HepG2 (cell line): ENCODE measurements around the gene SENP7. TPM values are rescaled to one million over a fixed set of nuclear protein-coding genes. Genes with fewer than 3 reads are reported as not detected.

Experiments used
- KIAA2018 ChIP-seq: sonication (generic); formaldehyde crosslinking; IDR thresholded peaks from 2 replicates; pipeline ENCODE4 v1.5.0; 2020; ENCODE audit warnings: mild to moderate bottlenecking, missing genetic modification reagents, borderline replicate concordance
- MIXL1 ChIP-seq: IDR thresholded peaks from 2 replicates; pipeline ENCODE4 v1.6.1; 2016
- NR2F2 ChIP-seq: IDR thresholded peaks from 2 replicates; pipeline ENCODE4 v1.6.1; 2012; ENCODE audit warnings: low read depth, inconsistent platforms, borderline replicate concordance
- ZFP90 ChIP-seq: sonication (generic); formaldehyde crosslinking; IDR thresholded peaks from 2 replicates; pipeline ENCODE4 v1.8.0; 2022; ENCODE audit warnings: missing genetic modification reagents, mild to moderate bottlenecking, inconsistent platforms, borderline replicate concordance
- polyA plus RNA-seq, 8 experiments: library from polyadenylated mRNA; depleted of rRNA in 3 of 8; stranded (reverse) in 7 of 8; unstranded in 1 of 8; fragments of >200 nt; fragmentation: Illumina TruSeq in 4 of 8; extraction: Trizol in 4 of 8; gene quantifications; 2 replicates each; pipeline versions ENCODE4 v1.2.1 to v1.2.3, GENCODE V29; 2011 to 2016; ENCODE audit warnings: low read depth in 4 of 8, missing spikeins in 1 of 8, mixed read lengths in 1 of 8; ENCODE audit not compliant: insufficient read depth in 1 of 8
- total RNA-seq, 5 experiments: library from RNA; depleted of rRNA; stranded (reverse); fragments of >200 nt; fragmentation: Illumina TruSeq; extraction: Trizol; gene quantifications; 2 replicates each; pipeline ENCODE4 v1.2.3, GENCODE V29; 2016; ENCODE audit warnings: low read depth in 1 of 5
- TF ChIP-seq, protein P1 (sequence below): sonication (generic); formaldehyde crosslinking; conservative IDR thresholded peaks from 2 replicates; pipeline ENCODE4 v1.4.0; 2020; ENCODE audit warnings: missing genetic modification reagents

The SENP7 gene
- total and polyA plus RNA-seq, 2 of the 13 experiments (the other 11 are each of a cell fraction or from before 2014, with no cell fraction given): 9.1 to 10.3 TPM

GRCh38 chr3:101527441-101527840 lies 14.4 kb upstream of the SENP7 start (continued):
- TF ChIP-seq KIAA2018 (CRISPR knock-in tag) (no peak), ZFP90 (no peak), NR2F2 (no peak), MIXL1 (no peak)
- TF ChIP-seq, protein P1, sequence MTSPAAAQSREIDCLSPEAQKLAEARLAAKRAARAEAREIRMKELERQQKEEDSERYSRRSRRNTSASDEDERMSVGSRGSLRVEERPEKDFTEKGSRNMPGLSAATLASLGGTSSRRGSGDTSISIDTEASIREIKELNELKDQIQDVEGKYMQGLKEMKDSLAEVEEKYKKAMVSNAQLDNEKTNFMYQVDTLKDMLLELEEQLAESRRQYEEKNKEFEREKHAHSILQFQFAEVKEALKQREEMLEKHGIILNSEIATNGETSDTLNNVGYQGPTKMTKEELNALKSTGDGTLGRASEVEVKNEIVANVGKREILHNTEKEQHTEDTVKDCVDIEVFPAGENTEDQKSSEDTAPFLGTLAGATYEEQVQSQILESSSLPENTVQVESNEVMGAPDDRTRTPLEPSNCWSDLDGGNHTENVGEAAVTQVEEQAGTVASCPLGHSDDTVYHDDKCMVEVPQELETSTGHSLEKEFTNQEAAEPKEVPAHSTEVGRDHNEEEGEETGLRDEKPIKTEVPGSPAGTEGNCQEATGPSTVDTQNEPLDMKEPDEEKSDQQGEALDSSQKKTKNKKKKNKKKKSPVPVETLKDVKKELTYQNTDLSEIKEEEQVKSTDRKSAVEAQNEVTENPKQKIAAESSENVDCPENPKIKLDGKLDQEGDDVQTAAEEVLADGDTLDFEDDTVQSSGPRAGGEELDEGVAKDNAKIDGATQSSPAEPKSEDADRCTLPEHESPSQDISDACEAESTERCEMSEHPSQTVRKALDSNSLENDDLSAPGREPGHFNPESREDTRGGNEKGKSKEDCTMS (CRISPR knock-in tag): no peak
